HG03469 (cell line): ENCODE data around the gene EMP2.

Experiments
- ATAC-seq: cut with Tn5 transposase; IDR thresholded peaks from one replicate; pipeline ENCODE4 v1.9.1; 2021; ENCODE audit warnings: mild to moderate bottlenecking, moderate library complexity, moderate number of reproducible peaks; ENCODE audit not compliant: unreplicated experiment

EMP2 gene

DNA sequence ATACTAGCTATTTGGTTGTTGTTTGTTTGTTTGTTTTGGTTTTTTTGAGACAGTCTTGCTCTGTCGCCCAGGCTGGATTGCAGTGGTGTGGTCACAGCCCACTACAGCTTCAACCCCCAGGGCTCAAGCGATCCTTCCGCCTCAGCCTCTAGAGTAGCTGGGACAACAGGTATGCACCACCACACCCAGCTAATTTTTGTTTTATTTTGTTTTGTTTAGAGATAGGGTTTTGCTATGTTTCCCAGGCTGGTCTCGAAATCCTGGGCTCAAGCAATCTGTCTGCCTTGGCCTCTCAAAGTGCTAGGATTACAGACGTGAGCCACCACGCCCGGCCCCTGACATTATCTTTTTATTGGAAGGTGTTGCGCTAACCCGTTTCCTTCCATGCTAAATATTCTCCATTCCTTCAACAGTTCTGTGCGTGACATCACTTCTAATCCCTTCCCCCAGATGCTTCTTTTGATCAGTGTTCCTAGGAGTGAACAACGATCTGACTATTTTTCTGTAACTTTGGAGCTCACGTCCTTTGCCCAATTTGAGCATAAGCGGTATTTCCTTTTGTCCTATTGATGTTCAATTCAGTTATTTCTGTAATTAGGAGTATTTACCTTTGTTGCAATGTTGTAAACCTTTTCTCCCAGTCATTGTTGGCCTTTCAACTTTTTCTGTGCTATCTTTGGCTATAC is 30.2 kb upstream of the EMP2 start:
- no peak for ATAC-seq

DNA sequence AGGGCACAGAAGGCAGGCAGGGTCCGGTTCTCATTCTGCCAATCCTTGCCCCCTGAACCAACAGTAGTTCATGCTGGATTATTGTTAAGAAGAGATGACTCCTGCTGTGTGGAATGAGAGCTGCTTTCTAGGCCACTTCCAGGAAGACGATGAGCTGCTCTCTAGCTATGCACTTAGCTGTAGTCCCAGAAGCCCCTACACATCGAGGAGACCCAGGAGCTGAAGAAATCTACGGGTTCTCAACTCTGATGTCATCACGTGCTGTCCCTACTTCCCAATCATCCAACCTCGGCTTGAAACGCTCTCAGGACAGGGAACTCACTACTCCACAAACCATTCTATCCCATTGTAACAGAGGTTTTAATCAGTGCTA is 29.0 kb upstream of the EMP2 start:
- no peak for ATAC-seq

DNA sequence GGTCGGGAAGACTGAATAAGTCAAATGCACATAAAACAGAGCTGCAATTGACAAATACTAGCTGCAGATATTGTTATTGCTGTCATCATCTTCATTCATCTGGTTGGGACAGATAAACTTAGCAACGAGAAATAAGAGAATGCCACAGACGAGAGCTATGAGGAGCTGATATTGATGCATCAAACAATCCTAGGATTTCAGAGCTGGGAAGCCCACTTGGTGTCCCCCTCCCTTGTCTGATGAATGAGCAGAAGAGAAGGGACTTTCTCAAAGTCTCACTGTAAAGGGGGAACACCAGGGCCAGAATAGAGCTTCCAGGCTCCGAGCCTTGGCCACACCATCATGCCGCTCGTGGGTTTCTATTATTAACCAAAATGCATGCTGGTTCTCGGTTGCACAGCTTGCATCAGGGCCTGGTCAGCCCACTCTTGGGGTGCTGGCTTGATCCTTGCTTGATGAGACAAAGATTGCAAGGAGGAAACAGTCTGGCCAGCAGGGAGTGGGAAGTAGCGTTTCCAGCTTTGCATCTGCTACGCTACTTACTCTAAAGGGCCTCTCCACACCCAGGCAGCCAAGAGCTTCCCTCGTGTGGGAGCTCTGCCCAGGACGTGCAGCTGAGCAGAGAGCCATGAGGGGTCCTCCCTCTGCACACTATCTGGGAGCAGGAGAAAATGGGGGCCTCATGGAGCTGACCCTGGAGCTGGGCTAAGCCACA is 28.4 kb upstream of the EMP2 start:
- ATAC-seq, result no peak

DNA sequence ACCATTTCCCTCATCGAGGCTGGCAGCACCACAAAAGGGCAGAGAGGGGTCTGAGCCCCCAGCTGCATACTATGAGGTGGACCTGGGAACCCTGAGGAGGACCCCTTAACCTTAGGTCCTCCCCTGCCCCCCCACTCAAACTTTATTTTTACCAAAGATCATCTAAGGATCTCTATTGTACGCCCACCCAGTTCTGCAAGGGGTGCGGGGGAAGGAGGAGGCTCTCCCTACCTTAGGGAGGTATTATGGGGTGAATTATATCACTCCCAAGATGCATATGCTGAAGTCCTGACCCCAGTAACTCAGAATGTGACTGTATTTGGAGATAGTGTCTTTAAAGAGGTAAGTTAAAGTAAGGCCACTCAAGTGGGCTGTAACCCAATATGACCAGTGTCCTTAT is 26.8 kb upstream of the EMP2 start:
- ATAC-seq, result no peak

DNA sequence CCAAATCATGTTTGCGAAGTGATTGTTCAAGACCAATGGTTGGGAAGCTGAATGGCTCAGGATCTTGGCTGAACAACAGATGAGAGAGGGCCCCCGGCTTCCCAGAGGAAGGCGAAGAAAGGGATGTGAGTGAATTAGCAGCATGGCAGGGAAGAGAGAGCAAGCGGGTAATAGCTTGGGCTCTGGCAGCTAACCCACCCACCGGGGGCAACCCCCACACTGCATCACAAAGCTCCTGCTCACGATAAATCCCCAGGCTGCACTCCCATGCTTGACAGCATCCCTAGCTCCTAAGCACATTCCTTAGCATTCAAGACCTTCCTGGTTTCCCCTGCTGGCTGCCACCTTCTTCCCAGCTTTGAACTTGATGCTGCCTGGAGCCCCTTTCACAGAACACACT is 26.2 kb upstream of the EMP2 start:
- ATAC-seq, result no peak

DNA sequence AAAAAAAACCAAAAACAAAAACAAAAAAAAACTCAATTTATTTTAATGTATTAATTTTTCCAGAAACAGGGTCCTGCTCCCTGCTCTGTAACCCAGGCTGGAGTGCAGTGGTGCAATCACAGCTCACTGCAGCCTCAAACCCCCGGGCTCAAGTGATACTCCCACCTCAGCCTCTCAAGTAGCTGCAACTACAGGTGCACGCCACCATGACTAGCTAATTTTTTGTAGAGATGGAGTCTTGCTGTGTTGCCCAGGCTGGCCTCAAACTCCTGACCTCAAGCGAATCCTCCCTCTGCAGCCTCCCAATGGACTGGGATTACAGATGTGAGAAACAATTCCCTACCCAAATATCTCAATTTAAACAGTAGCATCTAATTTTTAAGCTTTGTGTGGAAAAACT is 25.2 kb upstream of the EMP2 start:
- ATAC-seq, result no peak

DNA sequence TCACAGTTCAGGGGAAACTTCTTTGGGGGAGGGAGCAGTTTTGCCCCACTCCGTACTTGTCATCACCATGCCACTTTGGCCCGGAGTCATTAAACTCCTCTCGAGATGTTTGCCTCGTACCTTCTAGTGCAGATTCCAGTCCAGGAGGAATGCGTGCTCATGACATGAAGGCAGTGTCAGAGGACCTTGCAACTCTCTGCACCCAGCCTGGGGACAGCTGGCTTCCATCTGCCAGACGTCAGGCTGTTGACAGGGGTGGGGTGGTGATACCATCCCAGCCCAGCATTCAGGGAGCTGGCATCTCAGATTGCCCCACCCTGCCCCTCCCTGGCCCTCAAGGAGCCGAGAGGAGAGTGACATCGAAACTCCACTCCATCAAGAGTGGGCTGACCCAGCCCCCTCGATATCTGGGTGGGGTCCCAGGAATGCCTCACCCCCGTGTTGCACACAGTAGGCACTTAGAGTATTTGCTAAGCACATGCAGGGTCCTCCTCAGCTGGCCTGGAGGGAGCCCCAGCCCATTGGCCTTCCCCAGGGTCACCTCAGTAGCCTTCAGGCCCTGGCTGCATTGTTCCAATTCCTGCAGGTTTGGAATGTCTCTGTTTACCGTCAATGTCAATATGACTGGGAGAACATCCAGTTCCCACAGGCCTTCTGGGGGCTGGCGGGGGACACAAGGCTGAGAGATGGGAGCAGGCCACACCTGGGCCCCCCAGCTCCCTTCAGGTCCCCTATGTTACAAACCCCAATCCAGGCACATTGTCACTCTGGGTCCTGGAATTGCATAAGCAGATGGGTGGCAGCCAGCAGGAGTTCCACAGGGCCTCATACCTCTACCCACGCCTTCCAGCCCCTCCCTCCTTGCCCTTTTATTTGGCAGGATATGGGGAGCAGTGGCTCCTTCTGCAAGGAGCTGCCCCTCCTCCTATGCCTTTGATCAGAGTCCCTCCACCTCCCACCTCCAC is 21.3 kb upstream of the EMP2 start:
- ATAC-seq, result no peak

DNA sequence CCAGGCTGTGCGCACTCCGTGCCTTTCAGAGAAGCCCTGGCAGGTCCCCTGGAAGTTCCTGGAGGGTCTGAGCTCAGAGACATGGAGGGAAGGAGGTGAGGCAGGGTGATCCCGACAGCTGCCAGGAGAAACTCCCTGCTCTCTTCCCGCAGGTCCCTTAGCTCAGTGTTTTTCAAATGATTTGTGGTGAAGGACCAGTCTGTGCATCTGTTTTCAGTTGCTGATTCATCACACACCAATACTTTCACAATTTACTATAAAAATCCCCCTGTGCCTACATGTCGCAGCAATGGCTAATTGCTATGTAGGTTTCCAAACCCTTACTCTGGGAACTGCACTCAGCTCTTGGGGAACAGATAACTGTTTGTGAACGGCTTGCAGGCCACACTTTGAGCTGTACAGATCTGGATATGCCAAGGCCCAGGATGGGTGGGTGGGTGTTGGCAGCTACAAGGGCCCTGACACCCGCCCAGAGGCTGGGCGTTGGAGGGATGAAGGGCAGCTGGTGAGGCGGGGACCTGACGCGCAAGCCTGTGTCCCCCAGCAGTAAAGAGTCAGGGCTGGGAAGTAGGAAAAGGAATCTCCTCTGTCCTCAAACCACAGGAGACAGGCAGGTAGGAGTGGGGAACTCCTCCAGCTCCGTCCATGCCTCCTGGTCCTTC is 20.5 kb upstream of the EMP2 start:
- no peak for ATAC-seq

DNA sequence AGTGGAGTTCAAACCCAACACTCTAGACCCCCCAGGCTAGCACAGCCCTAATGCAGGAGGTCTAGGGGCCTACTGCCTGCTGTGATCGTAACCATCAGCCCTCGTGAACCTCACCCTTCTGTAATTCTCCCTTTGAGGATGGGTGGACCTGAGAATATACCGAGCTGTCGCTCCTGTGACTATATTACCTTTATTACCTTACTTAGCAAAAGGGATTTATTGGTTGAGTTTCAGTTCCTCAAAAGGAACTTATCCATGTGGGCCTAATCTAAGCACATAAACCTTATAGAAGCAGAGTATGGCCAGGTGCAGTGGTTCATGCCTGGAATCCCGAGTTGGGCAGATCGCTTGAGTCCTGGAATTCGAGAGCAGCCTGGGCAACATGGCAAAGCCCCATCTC is 19.2 kb upstream of the EMP2 start:
- no peak for ATAC-seq

DNA sequence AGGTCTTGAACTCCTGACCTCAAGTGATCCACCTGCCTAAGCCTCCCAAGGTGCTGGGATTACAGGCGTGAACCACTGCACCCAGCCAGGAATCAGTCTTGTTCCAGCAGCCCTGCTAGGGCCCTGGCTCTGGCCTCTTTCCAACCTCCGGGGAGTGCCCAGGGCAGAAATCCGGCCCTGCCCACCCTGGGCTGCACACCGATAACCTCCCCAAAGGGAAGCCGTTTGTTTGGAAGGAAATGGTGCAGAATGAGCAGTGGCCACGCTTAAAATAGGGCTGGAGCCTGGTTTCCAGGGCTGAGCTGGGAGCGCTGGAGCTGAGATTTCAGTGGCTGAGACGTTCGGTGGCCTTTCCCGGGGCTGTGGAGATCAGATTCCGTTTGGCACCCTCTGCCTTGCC is 17.8 kb upstream of the EMP2 start:
- ATAC-seq, result no peak

DNA sequence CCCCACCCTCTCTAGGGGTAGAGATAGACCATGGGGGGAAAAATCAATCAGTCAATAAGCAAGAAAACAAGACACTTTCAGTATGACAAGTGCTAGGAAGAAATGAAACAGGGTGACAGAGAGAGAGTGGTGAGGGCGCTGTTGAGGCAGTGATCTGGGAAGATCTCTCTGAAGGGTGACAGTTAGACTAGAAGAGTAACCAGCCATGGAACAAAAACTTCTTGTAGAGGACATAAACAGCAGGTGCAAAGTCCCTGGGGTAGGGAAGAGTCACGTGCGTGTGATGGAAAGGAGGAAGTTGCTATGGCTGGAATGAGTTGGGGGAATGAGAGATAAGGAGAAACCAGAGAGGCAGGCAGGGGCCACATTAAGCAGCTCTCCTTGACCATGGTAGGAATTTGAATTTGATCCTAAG is 16.8 kb upstream of the EMP2 start:
- no peak for ATAC-seq

DNA sequence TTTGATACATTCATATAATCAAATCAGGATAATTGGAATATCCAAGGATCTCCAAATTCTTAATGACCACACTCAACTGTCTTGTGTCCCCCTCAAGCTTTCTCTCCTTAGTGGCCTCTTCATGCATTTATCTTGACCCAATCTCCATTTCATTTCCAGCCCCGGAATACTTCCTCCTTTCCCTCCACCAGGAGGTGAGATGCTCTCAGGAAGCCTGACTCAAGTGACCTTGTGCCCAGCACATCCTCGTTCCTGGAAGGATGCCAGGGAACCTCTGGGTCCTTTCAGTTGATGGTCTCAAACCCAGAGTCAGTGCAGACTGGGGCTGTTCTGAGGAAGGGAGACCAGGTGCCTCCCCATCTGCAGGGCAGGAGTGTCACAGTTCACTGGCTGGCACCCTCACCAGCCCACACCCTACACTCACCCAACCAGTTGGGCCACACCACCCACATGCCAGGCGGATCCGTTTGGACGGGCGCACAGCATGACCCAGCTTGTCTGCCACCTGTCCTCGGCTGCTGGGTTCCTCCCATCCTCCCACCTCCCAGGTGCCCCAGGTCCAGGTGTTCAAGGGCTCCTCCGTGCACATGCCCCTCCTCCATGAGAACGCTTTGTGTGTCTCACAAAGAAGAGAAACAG is 14.0 kb upstream of the EMP2 start:
- no peak for ATAC-seq

DNA sequence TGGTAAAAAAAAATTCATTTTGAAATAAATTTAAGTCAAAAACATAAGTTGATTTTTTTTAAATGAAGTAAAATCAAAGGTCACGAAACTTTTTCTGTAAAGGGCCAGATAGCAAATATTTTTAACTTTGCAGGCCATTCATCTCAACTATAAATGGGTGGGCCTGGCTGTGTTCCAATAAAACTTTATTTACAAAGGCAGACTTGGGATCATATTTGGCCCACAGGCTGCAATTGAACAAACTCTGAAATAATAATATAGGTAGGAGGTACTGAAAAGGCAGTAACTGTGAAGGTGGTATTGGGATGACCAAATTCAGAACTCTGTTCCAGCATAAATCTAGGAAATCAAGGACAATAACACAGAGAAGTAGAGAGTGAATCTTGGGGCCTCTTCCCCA is 12.2 kb upstream of the EMP2 start:
- ATAC-seq, result no peak

DNA sequence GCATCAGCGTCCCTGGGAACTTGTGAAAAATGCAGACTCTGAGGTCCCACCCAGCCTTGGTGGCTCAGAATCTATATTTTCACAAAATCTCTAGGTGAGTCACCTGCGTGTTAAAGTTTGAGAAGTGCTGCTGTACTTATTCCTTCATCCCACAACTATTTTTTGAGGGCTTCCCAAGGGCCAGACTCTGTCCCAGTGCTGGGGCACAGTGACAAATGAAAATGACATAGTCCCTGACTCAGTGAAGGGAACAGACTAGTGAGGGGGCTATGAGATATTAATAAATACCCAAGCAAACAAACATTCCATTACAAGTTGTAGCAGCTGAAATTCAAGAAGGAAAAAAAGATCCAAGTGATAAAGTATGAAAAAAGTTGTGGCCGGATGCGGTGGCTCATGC is 9.9 kb upstream of the EMP2 start:
- ATAC-seq, result no peak

DNA sequence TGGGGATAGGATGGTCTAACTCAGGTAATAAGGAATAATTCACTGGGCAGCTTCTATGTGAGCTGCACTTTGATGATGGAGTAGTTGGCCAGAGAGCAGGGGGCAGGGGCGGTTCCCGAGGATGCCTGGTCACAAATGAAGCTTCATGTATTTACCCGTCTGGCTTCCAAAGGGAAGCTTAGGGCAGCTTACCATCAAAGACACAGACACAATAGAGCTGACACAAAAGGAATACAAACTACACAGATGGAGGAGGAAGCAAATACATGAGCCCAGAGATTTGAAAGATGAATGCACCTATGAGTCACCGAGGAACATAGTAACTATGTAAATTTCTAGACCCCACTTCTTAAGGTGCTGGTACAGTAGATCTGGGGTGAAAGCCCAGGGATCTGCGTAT is 8.7 kb upstream of the EMP2 start:
- ATAC-seq, result no peak

DNA sequence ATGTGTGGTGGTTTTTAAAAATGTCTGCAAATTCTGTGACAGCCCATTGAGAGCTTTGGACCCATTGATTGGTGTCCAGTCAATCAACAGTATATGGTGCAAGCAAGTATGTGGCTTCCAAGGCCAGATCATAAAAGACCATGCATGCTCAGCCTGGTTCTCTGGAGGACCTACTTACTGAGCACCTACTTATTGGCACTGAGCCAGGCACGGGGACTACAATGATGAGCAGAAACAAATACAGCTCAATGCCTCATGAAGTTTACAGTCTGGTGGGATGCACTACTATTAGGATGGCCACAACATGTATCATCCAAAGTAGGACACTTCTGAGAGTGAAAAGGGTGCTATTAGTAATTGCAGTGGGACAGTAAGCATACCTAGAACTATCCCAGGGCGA is 7.2 kb upstream of the EMP2 start:
- no peak for ATAC-seq

DNA sequence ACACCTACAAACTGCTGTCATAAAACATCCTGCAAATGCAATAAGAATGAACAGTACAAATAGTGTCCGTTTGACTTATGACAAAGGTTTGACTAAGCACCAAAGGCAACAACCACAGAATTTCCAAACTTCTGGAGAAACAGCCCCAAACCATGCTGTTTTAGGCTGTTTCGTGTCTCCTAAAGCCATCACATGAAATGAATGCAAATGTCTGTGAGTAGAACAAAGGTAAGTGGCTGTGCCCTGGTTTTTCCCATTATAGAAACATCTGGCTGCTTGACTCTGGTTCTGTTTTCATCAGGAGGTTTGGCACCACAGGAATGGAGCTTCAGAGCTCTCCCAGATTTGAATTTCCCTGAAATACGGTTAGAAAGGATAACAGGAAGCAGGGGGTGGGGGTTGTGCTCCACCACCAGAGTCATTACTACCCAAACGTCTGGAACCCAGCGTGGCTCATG is 4.6 kb upstream of the EMP2 start:
- ATAC-seq, result no peak

DNA sequence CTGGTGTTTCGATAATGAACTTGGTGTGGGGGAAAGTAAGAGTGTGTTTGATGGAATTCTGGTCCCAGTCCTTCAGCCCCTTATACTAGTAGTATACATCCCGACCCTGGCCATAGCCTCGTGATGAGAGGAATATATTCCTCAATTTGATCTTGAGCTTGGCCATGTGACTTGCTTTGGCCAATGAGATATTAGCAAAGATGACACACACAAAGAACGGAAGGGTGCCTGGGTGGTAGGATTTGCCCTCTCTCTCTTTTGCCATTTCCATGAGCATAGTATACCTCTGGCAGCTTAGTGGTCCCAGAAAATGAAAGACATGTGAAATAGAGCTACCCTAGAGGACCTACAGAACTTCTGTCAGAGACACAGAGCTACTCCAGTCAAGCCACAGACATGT is 2.9 kb upstream of the EMP2 start:
- ATAC-seq, result no peak

DNA sequence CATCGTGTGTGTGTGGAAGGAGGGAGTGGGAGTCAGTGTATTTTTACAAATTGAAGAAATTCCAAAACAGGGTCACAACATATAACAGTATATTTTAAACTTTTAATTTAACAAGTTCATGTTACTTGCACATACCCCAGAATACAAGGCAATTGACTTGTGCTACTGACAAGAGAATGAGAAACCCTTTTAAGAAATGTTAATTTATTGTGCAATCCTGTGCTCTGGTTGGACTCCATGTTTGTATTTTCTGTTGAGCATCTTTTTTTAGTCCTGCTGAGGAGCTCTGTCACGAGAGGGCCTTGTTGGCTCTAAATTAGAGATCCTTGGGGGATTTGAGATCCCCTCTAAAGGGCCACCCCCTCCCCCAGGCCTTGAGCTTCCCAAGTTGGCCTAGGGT is 1.1 kb upstream of the EMP2 start:
- no peak for ATAC-seq

DNA sequence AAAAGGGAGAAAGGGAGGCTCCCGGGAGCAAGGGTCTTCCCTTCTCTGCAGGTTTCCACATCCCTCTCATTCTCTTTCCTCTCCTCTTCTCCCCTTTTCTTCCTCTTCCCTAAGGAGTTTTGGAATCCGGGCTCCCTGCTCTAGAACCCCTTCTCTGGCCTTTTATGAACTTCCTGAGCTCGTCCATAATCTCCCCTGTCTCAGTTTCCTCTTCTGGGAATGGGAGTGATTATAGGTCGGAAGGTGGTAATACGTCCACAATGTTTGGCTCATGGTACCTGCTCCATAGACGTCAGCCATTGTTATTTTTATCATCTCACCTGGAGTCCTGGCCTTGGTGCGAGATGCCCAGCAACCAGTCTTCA is 467 bp upstream of the EMP2 start:
- ATAC-seq, result no peak

DNA sequence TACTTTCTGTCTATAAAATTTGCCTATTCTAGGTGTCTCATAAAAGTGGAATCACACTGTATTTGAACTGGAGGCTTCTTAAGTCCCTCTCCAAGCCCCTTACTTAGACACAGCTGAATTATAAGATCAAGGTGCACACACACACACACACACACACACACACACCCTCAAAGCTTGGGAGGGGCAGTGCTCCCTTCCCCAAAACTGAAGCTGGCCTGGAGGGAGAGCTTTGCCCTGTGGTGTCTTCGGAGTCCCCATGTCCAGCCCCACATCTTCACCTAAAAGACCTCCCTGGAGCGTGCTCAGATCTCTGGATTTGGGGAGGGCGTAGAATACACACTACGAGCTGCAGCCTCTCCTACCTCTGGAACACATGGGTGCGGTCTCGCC is 828 bp downstream of the EMP2 start:
- no peak for ATAC-seq
